ENCODE measurements around the gene GCG.

Gene GCG

GRCh38 chr2:162127422-162127821 lies 24.6 kb downstream of the GCG start:
- H3K27ac ChIP-seq, result no peak overlapping the region
- peaks cover 7% of the 10 kb centered on the region for H3K27me3 ChIP-seq
- no peaks in the 10 kb centered on the region for H3K9me3 ChIP-seq
- TF ChIP-seq CTCF (IDR thresholded peaks at IDR 0.05), result no peak
- H3K4me1 ChIP-seq (ENCODE audit: control insufficient read depth in 1 of 2, insufficient read depth in 1 of 2, low read depth in 1 of 2, low read length in 1 of 2), result no peaks in the 10 kb centered on the region
- no peak overlapping the region for H3K4me3 ChIP-seq (ENCODE audit: low read depth in 1 of 2, low read length in 1 of 2)
- no peaks in the 10 kb centered on the region for H3K36me3 ChIP-seq

GRCh38 chr2:162126527-162126926 lies 25.5 kb downstream of the GCG start:
- no peaks in the 10 kb centered on the region for H3K4me1 ChIP-seq (ENCODE audit: control insufficient read depth in 1 of 2, insufficient read depth in 1 of 2, low read depth in 1 of 2, low read length in 1 of 2)
- no peak overlapping the region for H3K4me3 ChIP-seq (ENCODE audit: low read depth in 1 of 2, low read length in 1 of 2)
- no peak for TF ChIP-seq CTCF (IDR thresholded peaks at IDR 0.05)
- H3K27ac ChIP-seq, result no peak overlapping the region
- H3K36me3 ChIP-seq, result no peaks in the 10 kb centered on the region
- no peaks in the 10 kb centered on the region for H3K9me3 ChIP-seq
- H3K27me3 ChIP-seq, result peaks cover 7% of the 10 kb centered on the region

GRCh38 chr2:162126111-162126519 lies 25.9 kb downstream of the GCG start:
- no peak overlapping the region for H3K4me3 ChIP-seq (ENCODE audit: low read depth in 1 of 2, low read length in 1 of 2)
- no peaks in the 10 kb centered on the region for H3K4me1 ChIP-seq (ENCODE audit: control insufficient read depth in 1 of 2, insufficient read depth in 1 of 2, low read depth in 1 of 2, low read length in 1 of 2)
- no peak overlapping the region for H3K27ac ChIP-seq
- H3K27me3 ChIP-seq, result peaks cover 7% of the 10 kb centered on the region
- H3K36me3 ChIP-seq, result no peaks in the 10 kb centered on the region
- no peaks in the 10 kb centered on the region for H3K9me3 ChIP-seq
- no peak for TF ChIP-seq CTCF (IDR thresholded peaks at IDR 0.05)

GRCh38 chr2:162125138-162125537 lies 26.9 kb downstream of the GCG start:
- no peak overlapping the region for H3K4me3 ChIP-seq (ENCODE audit: low read depth in 1 of 2, low read length in 1 of 2)
- H3K27me3 ChIP-seq, result peaks cover 7% of the 10 kb centered on the region
- no peaks in the 10 kb centered on the region for H3K4me1 ChIP-seq (ENCODE audit: control insufficient read depth in 1 of 2, insufficient read depth in 1 of 2, low read depth in 1 of 2, low read length in 1 of 2)
- no peaks in the 10 kb centered on the region for H3K9me3 ChIP-seq
- H3K36me3 ChIP-seq, result no peaks in the 10 kb centered on the region
- H3K27ac ChIP-seq, result no peak overlapping the region
- no peak for TF ChIP-seq CTCF (IDR thresholded peaks at IDR 0.05)

- no peaks in the 10 kb centered on the region for H3K36me3 ChIP-seq
- no peak overlapping the region for H3K27ac ChIP-seq
- peak; percentile 72 for TF ChIP-seq CTCF (IDR thresholded peaks at IDR 0.05)
- H3K9me3 ChIP-seq, result no peaks in the 10 kb centered on the region
- no peaks in the 10 kb centered on the region for H3K4me1 ChIP-seq (ENCODE audit: control insufficient read depth in 1 of 2, insufficient read depth in 1 of 2, low read depth in 1 of 2, low read length in 1 of 2)
- H3K27me3 ChIP-seq, result peaks cover 7% of the 10 kb centered on the region
- no peak overlapping the region for H3K4me3 ChIP-seq (ENCODE audit: low read depth in 1 of 2, low read length in 1 of 2)
Measured at GRCh38 chr2:162123806-162124758, 28.0 kb downstream of the GCG start.

Measured in neutrophil (primary cell).